GM12878 (cell line): ENCODE data around the gene PTPRU. TPM values are rescaled to one million over a fixed set of nuclear protein-coding genes. Genes with fewer than 3 reads are reported as not detected.

Experiments
- ATAC-seq: fragments of 200-7000 bp; cut with Tn5 transposase; 3 replicates; pipeline ENCODE4 v1.9.1; 2020; ENCODE audit warnings: mild to moderate bottlenecking, moderate library complexity
- BruUV-seq: library from RNA; stranded (reverse); fragments of 400-500 nt; replicated peaks from 2 replicates; lab custom pipeline; 2021; lab: Mats Ljungman, UMichigan
- CTCF ChIA-PET: fragments of 300-600 bp; sonication (Branson Sonifier 250); formaldehyde crosslinking; extraction: SDS; loops from one replicate; lab custom pipeline; 2021; ENCODE audit warnings: inconsistent platforms; lab: Yijun Ruan, JAX
- POLR2A ChIA-PET: fragments of 350-600 bp; formaldehyde crosslinking; extraction: SDS; loops from one replicate; lab custom pipeline; 2021; ENCODE audit warnings: inconsistent platforms; lab: Charles Lee
- RAD21 ChIA-PET: fragments of 300-600 bp; sonication (Branson Sonifier 250); formaldehyde crosslinking; loops from one replicate; lab custom pipeline; 2023; ENCODE audit warnings: antibody characterized with exemption; ENCODE audit not compliant: unreplicated experiment; lab: Charles Lee
- SMC1A ChIA-PET: fragments of 300-600 bp; sonication (Branson Sonifier 250); formaldehyde crosslinking; loops from one replicate; lab custom pipeline; 2023; ENCODE audit not compliant: unreplicated experiment, uncharacterized antibody; lab: Charles Lee
- DNase-seq: peaks from one replicate; pipeline ENCODE4 v3.0.0-alpha.2; 2011; ENCODE audit warnings: low read depth, low spot score
- FAIRE-seq: peaks from 3 replicates; lab custom pipeline; 2011; peaks lifted over from hg19 to GRCh38; lab: Jason Lieb, UNC
- H2AFZ ChIP-seq: 2 replicates; pipeline ENCODE4 v1.6.0; 2011; ENCODE audit warnings: low read depth, low read length, control low read depth; ENCODE audit not compliant: control insufficient read depth
- H3K27ac ChIP-seq: 2 replicates; pipeline ENCODE4 v1.5.1; 2011; ENCODE audit warnings: control low read depth; ENCODE audit not compliant: control insufficient read depth, insufficient read depth
- H3K27me3 ChIP-seq, 2 experiments: replicated peaks in 1 of 2; 2 replicates each; pipeline versions ENCODE4 v1.6.0 to v1.6.1; 2011; ENCODE audit warnings: low read length in 1 of 2; ENCODE audit not compliant: control insufficient read depth in 2 of 2, insufficient read depth in 2 of 2
- H3K36me3 ChIP-seq, 2 experiments: 2 replicates each; pipeline ENCODE4 v1.5.1; 2011; ENCODE audit warnings: low read length in 1 of 2; ENCODE audit not compliant: control insufficient read depth in 2 of 2, insufficient read depth in 2 of 2
- H3K4me1 ChIP-seq: 2 replicates; pipeline ENCODE4 v1.6.1; 2011; ENCODE audit warnings: mild to moderate bottlenecking, low read length, moderate library complexity, mixed read lengths; ENCODE audit not compliant: control insufficient read depth, insufficient read depth
- H3K4me2 ChIP-seq: 2 replicates; pipeline ENCODE4 v1.6.0; 2011; ENCODE audit warnings: control low read depth; ENCODE audit not compliant: control insufficient read depth, insufficient read depth
- H3K4me3 ChIP-seq: fragments of 200-600 bp; sonication (generic); 2 replicates; pipeline ENCODE4 v1.5.1; 2016
- H3K79me2 ChIP-seq: 2 replicates; pipeline ENCODE4 v1.6.0; 2011; ENCODE audit warnings: low read length; ENCODE audit not compliant: control insufficient read depth, insufficient read depth
- H3K9ac ChIP-seq: 2 replicates; pipeline ENCODE4 v1.8.0; 2011; ENCODE audit warnings: low read length, control low read depth, mixed read lengths; ENCODE audit not compliant: control insufficient read depth, insufficient read depth
- H3K9me3 ChIP-seq: replicated peaks from 3 replicates; pipeline ENCODE4 v1.5.1; 2011; ENCODE audit warnings: mild to moderate bottlenecking, low read length; ENCODE audit not compliant: control insufficient read depth, insufficient read depth
- H4K20me1 ChIP-seq: 2 replicates; pipeline ENCODE4 v1.6.0; 2011; ENCODE audit not compliant: control insufficient read depth, insufficient read depth
- ASH2L ChIP-seq: fragments of 300-600, 200-600 bp; sonication (generic); IDR thresholded peaks from 2 replicates; pipeline ENCODE4 v1.6.1; 2017; ENCODE audit warnings: low read depth, mild to moderate bottlenecking, borderline replicate concordance
- BACH1 ChIP-seq: fragments of 450-650 bp; IDR thresholded peaks from 2 replicates; pipeline ENCODE4 v1.6.1; 2017; ENCODE audit warnings: mild to moderate bottlenecking, borderline replicate concordance
- BRCA1 ChIP-seq: IDR thresholded peaks from 2 replicates; pipeline ENCODE4 v1.6.1; 2011; ENCODE audit warnings: low read depth, low read length, improper control_type of control experiment
- HCFC1 ChIP-seq: fragments of 150-350 bp; IDR thresholded peaks from 2 replicates; pipeline ENCODE4 v1.6.1; 2014; ENCODE audit warnings: low read length
- IKZF1 ChIP-seq: fragments of 450-650 bp; conservative IDR thresholded peaks from 2 replicates; pipeline ENCODE4 v1.6.1; 2017; ENCODE audit warnings: antibody characterized with exemption, mild to moderate bottlenecking
- POLR2A ChIP-seq: IDR thresholded peaks from 2 replicates; pipeline ENCODE4 v1.6.1; 2011; ENCODE audit warnings: low read depth, mild to moderate bottlenecking, low read length
- SP1 ChIP-seq: IDR thresholded peaks from one replicate; pipeline ENCODE4 v1.6.1; 2011; ENCODE audit warnings: low read depth, low read length
- YY1 ChIP-seq: IDR thresholded peaks from 2 replicates; pipeline ENCODE4 v1.6.1; 2011; ENCODE audit warnings: low read depth, mild to moderate bottlenecking, low read length
- WGBS: methylation state at CpG from one replicate; pipeline ENCODE4 v1.1.6; 2016; ENCODE audit warnings: low lambda C conversion rate; ENCODE audit not compliant: insufficient replicate concordance, insufficient coverage; ENCODE audit errors: missing lambda C conversion rate; 5-methylcytosine and 5-hydroxymethylcytosine counted together
- in situ Hi-C: fragments of 300-500 bp; cut with MboI; formaldehyde crosslinking; loops from 9 replicates; pipeline ENCODE4 v1.14.3; 2018; ENCODE audit warnings: mixed read lengths
- intact Hi-C: fragments of 100-400 bp; cut with micrococcal nuclease; formaldehyde crosslinking; loops from one replicate; pipeline ENCODE4 v1.14.2; 2022; ENCODE audit not compliant: unreplicated experiment
- polyA plus RNA-seq, 11 experiments: library from polyadenylated mRNA; depleted of rRNA in 4 of 11; unstranded in 6 of 11; stranded (reverse) in 5 of 11; fragments of >200 nt; fragmentation: Nextera tagmentation in 4 of 11; fragmentation: Illumina TruSeq in 1 of 11; extraction: Ambion mirVana in 4 of 11; extraction: Trizol in 1 of 11; gene quantifications; 1 replicate in 1 of 11; 2 replicates in 10 of 11; pipeline versions ENCODE4 v1.2.1 to v1.2.3, GENCODE V29; 2011 to 2016; ENCODE audit warnings: inconsistent platforms in 2 of 11, missing spikeins in 2 of 11, low read depth in 1 of 11
- total RNA-seq, 4 experiments: library from RNA; depleted of rRNA in 3 of 4; stranded (reverse); fragments of >200 nt in 3 of 4; fragmentation: Illumina TruSeq in 1 of 4; extraction: Trizol in 1 of 4; gene quantifications; 2 replicates each; pipeline versions ENCODE4 v1.2.1 to v1.2.3, GENCODE V29; 2013 to 2021
- TF ChIP-seq, protein P1 (sequence below): fragments of 450-650 bp; IDR thresholded peaks from 2 replicates; pipeline ENCODE4 v1.6.1; 2014; ENCODE audit warnings: mild to moderate bottlenecking
- TF ChIP-seq, protein P2 (sequence below): fragments of 450-650 bp; conservative IDR thresholded peaks from 2 replicates; pipeline ENCODE4 v1.6.1; 2017; ENCODE audit warnings: mild to moderate bottlenecking, moderate library complexity
- TF ChIP-seq, protein P3 (sequence below): IDR thresholded peaks from 2 replicates; pipeline ENCODE4 v1.6.1; 2011; ENCODE audit warnings: borderline replicate concordance, low read depth, mild to moderate bottlenecking, moderate library complexity, low read length; ENCODE audit not compliant: insufficient read depth, poor library complexity, severe bottlenecking

The PTPRU gene
- total and polyA plus RNA-seq, 10 of the 15 experiments (the other 5 are each of a cell fraction or from before 2014, with no cell fraction given), result 0.04 to 2.5 (median 0.73) TPM

DNA sequence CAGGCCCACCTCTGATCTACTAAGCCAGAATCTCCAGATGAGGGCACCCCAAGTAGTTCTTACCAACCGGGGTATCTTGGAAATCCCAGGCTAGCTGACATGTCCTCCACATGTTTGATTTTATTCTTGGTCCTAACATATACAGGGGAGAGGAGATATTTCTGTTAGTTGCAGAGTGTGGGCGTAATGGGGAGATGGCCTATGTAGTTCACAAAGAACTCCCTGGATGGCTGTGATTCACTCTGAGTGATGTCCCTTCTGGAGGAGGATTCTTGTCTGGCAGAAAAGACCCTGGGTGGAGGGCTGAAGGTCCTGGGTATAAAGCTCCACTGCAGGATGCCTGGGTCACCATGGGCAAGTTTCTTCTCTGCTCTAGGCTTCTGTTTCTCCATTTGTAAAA lies 18.7 kb upstream of the PTPRU start:
- ChIA-PET RAD21 (no interaction called here), CTCF (interaction anchor here (1.2 kb wide), 1 partner anchor 15 kb away, joined by 3 read pairs; no protein-coding TSS in a partner anchor), POLR2A (interaction anchor here (0.6 kb wide), 1 partner anchor 1815 kb away, joined by 4 read pairs; no protein-coding TSS in a partner anchor)
- FAIRE-seq (no peak), ATAC-seq (no peak), DNase-seq (no peak)
- intact Hi-C loops, result no loop called here
- Histone ChIP-seq H3K36me3 (no peaks in the 10 kb centered on the region), H3K4me3 (no peak overlapping the region), H3K4me1 (no peaks in the 10 kb centered on the region), H3K79me2 (no peaks in the 10 kb centered on the region), H3K27me3 (no peaks in the 10 kb centered on the region), H3K4me2 (no peak overlapping the region), H3K9me3 (no peaks in the 10 kb centered on the region), H3K9ac (no peak overlapping the region), H2AFZ (no peak overlapping the region), H3K27ac (no peak overlapping the region)
- no TSS peak for BruUV-seq
- WGBS, result 97% methylated on average over 2 of the region's 2 CpGs
- in situ Hi-C loops, result no loop called here
- TF ChIP-seq HCFC1, result no peak
- TF ChIP-seq, protein P1, sequence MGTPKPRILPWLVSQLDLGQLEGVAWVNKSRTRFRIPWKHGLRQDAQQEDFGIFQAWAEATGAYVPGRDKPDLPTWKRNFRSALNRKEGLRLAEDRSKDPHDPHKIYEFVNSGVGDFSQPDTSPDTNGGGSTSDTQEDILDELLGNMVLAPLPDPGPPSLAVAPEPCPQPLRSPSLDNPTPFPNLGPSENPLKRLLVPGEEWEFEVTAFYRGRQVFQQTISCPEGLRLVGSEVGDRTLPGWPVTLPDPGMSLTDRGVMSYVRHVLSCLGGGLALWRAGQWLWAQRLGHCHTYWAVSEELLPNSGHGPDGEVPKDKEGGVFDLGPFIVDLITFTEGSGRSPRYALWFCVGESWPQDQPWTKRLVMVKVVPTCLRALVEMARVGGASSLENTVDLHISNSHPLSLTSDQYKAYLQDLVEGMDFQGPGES, result no peak
- TF ChIP-seq, protein P2, sequence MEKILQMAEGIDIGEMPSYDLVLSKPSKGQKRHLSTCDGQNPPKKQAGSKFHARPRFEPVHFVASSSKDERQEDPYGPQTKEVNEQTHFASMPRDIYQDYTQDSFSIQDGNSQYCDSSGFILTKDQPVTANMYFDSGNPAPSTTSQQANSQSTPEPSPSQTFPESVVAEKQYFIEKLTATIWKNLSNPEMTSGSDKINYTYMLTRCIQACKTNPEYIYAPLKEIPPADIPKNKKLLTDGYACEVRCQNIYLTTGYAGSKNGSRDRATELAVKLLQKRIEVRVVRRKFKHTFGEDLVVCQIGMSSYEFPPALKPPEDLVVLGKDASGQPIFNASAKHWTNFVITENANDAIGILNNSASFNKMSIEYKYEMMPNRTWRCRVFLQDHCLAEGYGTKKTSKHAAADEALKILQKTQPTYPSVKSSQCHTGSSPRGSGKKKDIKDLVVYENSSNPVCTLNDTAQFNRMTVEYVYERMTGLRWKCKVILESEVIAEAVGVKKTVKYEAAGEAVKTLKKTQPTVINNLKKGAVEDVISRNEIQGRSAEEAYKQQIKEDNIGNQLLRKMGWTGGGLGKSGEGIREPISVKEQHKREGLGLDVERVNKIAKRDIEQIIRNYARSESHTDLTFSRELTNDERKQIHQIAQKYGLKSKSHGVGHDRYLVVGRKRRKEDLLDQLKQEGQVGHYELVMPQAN, result no peak
- TF ChIP-seq YY1, result no peak
- TF ChIP-seq, protein P3, sequence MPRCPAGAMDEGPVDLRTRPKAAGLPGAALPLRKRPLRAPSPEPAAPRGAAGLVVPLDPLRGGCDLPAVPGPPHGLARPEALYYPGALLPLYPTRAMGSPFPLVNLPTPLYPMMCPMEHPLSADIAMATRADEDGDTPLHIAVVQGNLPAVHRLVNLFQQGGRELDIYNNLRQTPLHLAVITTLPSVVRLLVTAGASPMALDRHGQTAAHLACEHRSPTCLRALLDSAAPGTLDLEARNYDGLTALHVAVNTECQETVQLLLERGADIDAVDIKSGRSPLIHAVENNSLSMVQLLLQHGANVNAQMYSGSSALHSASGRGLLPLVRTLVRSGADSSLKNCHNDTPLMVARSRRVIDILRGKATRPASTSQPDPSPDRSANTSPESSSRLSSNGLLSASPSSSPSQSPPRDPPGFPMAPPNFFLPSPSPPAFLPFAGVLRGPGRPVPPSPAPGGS, result no peak
- TF ChIP-seq BACH1, result no peak
- no peak for TF ChIP-seq ASH2L
- no peak for TF ChIP-seq POLR2A
- TF ChIP-seq BRCA1, result no peak
- no peak for TF ChIP-seq SP1
- no peak for TF ChIP-seq IKZF1
- TF ChIP-seq, all 136 proteins: peak for 0
- no peaks in the 10 kb centered on the region for H4K20me1 ChIP-seq
- SMC1A ChIA-PET, result interaction anchor here (1.5 kb wide), 1 partner anchor 15 kb away, joined by 4 read pairs; no protein-coding TSS in a partner anchor
